GM23338 (cell line): Measurements from ENCODE around the gene ABCG2. TPM values are rescaled to one million over a fixed set of nuclear protein-coding genes. Genes with fewer than 3 reads are reported as not detected.

Experiments
- ATAC-seq: fragments of 200-7000 bp; cut with Tn5 transposase; 3 replicates; pipeline ENCODE4 v1.9.1; 2020
- DNase-seq: peaks from one replicate; pipeline ENCODE4 v3.0.0-alpha.2; 2015; ENCODE audit warnings: low spot score
- H2AFZ ChIP-seq: fragments of 200-600 bp; sonication (generic); 2 replicates; pipeline ENCODE4 v1.8.0; 2016; ENCODE audit warnings: antibody characterized with exemption, mild to moderate bottlenecking, moderate library complexity
- H3F3A ChIP-seq: fragments of 200-600 bp; sonication (generic); replicated peaks from 2 replicates; pipeline ENCODE4 v1.8.0; 2017; ENCODE audit warnings: antibody characterized with exemption, mixed run types, low read depth
- H3K27ac ChIP-seq: fragments of 200-600 bp; sonication (generic); 2 replicates; pipeline ENCODE4 v1.6.1; 2016; ENCODE audit warnings: low read depth
- H3K27me3 ChIP-seq: fragments of 200-600 bp; sonication (generic); 2 replicates; pipeline ENCODE4 v1.8.0; 2016; ENCODE audit warnings: mild to moderate bottlenecking, mixed run types, moderate library complexity; ENCODE audit not compliant: insufficient read depth
- H3K36me3 ChIP-seq: fragments of 200-600 bp; sonication (generic); 2 replicates; pipeline ENCODE4 v1.8.0; 2016; ENCODE audit warnings: mild to moderate bottlenecking; ENCODE audit not compliant: insufficient read depth
- H3K4me1 ChIP-seq: fragments of 200-600 bp; sonication (generic); 2 replicates; pipeline ENCODE4 v1.8.0; 2016; ENCODE audit warnings: mild to moderate bottlenecking, moderate library complexity; ENCODE audit not compliant: insufficient read depth
- H3K4me2 ChIP-seq: fragments of 200-600 bp; sonication (generic); 2 replicates; pipeline ENCODE4 v1.7.1; 2017; ENCODE audit warnings: mixed run types
- H3K4me3 ChIP-seq: fragments of 200-600 bp; sonication (generic); 2 replicates; pipeline ENCODE4 v1.6.1; 2016; ENCODE audit warnings: mixed run types
- H3K79me2 ChIP-seq: fragments of 200-600 bp; sonication (generic); replicated peaks from 2 replicates; pipeline ENCODE4 v1.8.0; 2017; ENCODE audit warnings: mild to moderate bottlenecking; ENCODE audit not compliant: insufficient read depth
- H3K9me2 ChIP-seq: fragments of 200-600 bp; sonication (generic); 2 replicates; pipeline ENCODE4 v1.8.0; 2017; ENCODE audit not compliant: insufficient read depth
- H4K20me1 ChIP-seq: fragments of 200-600 bp; sonication (generic); replicated peaks from 2 replicates; pipeline ENCODE4 v1.8.0; 2017; ENCODE audit warnings: mild to moderate bottlenecking; ENCODE audit not compliant: insufficient read depth
- H3K27ac Mint-ChIP-seq: 2 replicates; pipeline ENCODE4 v1.8.0; 2020; ENCODE audit warnings: inconsistent platforms, mild to moderate bottlenecking, moderate library complexity, mixed read lengths
- H3K27me3 Mint-ChIP-seq: 3 replicates; pipeline ENCODE4 v1.8.0; 2022; ENCODE audit warnings: low read depth, mild to moderate bottlenecking, moderate library complexity, mixed read lengths, inconsistent platforms; ENCODE audit not compliant: insufficient read depth, poor library complexity
- H3K36me3 Mint-ChIP-seq: 3 replicates; pipeline ENCODE4 v1.8.0; 2021; ENCODE audit warnings: low read depth, mild to moderate bottlenecking, inconsistent platforms, moderate library complexity, mixed read lengths
- H3K4me1 Mint-ChIP-seq: 3 replicates; pipeline ENCODE4 v1.8.0; 2020; ENCODE audit warnings: mild to moderate bottlenecking, inconsistent platforms, mixed read lengths
- H3K4me3 Mint-ChIP-seq: 3 replicates; pipeline ENCODE4 v1.8.0; 2021; ENCODE audit warnings: moderate library complexity, mild to moderate bottlenecking, inconsistent platforms, mixed read lengths
- H3K9me3 Mint-ChIP-seq: 3 replicates; pipeline ENCODE4 v1.8.0; 2020; ENCODE audit warnings: moderate library complexity, mild to moderate bottlenecking, inconsistent platforms, mixed read lengths
- CREB1 ChIP-seq: fragments of 250-450 bp; sonication (Bioruptor Pico); IDR thresholded peaks from 2 replicates; pipeline ENCODE4 v1.5.0; 2020; ENCODE audit warnings: low read depth, mild to moderate bottlenecking, moderate library complexity
- EZH2 ChIP-seq: fragments of 200-600 bp; sonication (generic); IDR thresholded peaks from one replicate; pipeline ENCODE4 v1.8.0; 2017; ENCODE audit warnings: antibody characterized with exemption, mild to moderate bottlenecking, low read depth; ENCODE audit not compliant: unreplicated experiment
- EZH2phosphoT487 ChIP-seq: fragments of 200-600 bp; sonication (generic); IDR thresholded peaks from one replicate; pipeline ENCODE4 v1.8.1; 2018; ENCODE audit warnings: antibody characterized with exemption; ENCODE audit not compliant: unreplicated experiment
- JUNB ChIP-seq: IDR thresholded peaks from one replicate; pipeline ENCODE4 v1.6.1; 2016; ENCODE audit warnings: antibody characterized with exemption; ENCODE audit not compliant: unreplicated experiment
- NANOG ChIP-seq: IDR thresholded peaks from 2 replicates; pipeline ENCODE4 v1.6.1; 2016; ENCODE audit warnings: antibody characterized with exemption, borderline replicate concordance
- POLR2AphosphoS5 ChIP-seq: IDR thresholded peaks from 2 replicates; pipeline ENCODE4 v1.6.1; 2016; ENCODE audit warnings: antibody characterized with exemption, low read depth
- STAT1 ChIP-seq: IDR thresholded peaks from one replicate; pipeline ENCODE4 v1.6.1; 2016; ENCODE audit warnings: antibody characterized with exemption; ENCODE audit not compliant: unreplicated experiment
- ZNF114 ChIP-seq: fragments of 250-450 bp; sonication (Bioruptor Pico); IDR thresholded peaks from 2 replicates; pipeline ENCODE4 v1.5.0; 2020; ENCODE audit warnings: mild to moderate bottlenecking, moderate library complexity
- ZNF331 ChIP-seq: fragments of 250-450 bp; sonication (Bioruptor Pico); IDR thresholded peaks from 2 replicates; pipeline ENCODE4 v1.5.0; 2020; ENCODE audit warnings: low read depth, mild to moderate bottlenecking, moderate library complexity
- polyA plus RNA-seq: library from polyadenylated mRNA; unstranded; fragments of >200 nt; fragmentation: Nextera tagmentation; extraction: Ambion mirVana; gene quantifications from 2 replicates; pipeline ENCODE4 v1.2.1, GENCODE V29; 2016
- total RNA-seq: library from RNA; depleted of rRNA; stranded (reverse); fragments of >200 nt; shearing (Covaris generic); gene quantifications from 2 replicates; pipeline ENCODE4 v1.2.3, GENCODE V29; 2014
- TF ChIP-seq, protein P1 (sequence below), 2 experiments: fragments of 200-600 bp in 1 of 2; sonication (generic) in 1 of 2; conservative IDR thresholded peaks; 2 replicates each; pipeline versions ENCODE4 v1.5.1 to v1.6.1; 2016 to 2017; ENCODE audit warnings: antibody characterized with exemption in 2 of 2, low read depth in 2 of 2, mild to moderate bottlenecking in 2 of 2, moderate library complexity in 1 of 2
- TF ChIP-seq, protein P2 (sequence below): IDR thresholded peaks from 2 replicates; pipeline ENCODE4 v1.6.1; 2016; ENCODE audit warnings: antibody characterized with exemption
- TF ChIP-seq, protein P3 (sequence below): fragments of 250-450 bp; sonication (Bioruptor Pico); IDR thresholded peaks from 2 replicates; pipeline ENCODE4 v1.5.0; 2020; ENCODE audit warnings: mild to moderate bottlenecking, moderate library complexity
- TF ChIP-seq, protein P4 (sequence below): IDR thresholded peaks from one replicate; pipeline ENCODE4 v1.6.1; 2018; ENCODE audit warnings: antibody characterized with exemption; ENCODE audit not compliant: unreplicated experiment

ABCG2 gene
- total and polyA plus RNA-seq, 2 experiments from 2014 or later: 1.5 to 10.6 TPM

DNA sequence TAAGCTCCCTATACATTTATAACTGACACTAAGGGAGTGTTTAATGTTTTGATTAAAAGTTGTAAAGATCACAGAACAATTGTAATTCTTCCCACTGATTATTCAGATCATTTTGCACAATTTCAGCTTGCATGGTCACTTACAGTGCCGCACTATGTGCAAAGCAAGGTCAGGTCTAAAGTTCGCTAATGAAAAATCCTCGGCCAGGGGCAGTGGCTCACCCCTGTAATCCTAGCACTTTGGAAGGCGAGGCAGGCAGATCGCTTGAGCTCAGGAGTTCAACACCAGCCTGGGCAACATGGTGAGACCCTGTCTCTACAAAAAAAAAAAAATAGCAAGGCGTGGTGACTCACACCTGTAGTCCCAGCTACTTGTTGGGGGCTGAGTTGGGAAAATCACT lies 94.0 kb downstream of the ABCG2 start:
- Mint-ChIP-seq H3K36me3 (peaks cover 67% of the 10 kb centered on the region), H3K27me3 (peaks cover 6% of the 10 kb centered on the region), H3K9me3 (peaks cover 3% of the 10 kb centered on the region; the same call in 1 of the 3 replicates), H3K4me1 (no peaks in the 10 kb centered on the region), H3K27ac (no peak overlapping the region), H3K4me3 (no peak overlapping the region)
- peaks cover 46% of the 10 kb centered on the region for H3K36me3 ChIP-seq
- no peak for ATAC-seq
- H3K4me3 ChIP-seq: no peak overlapping the region
- no peak overlapping the region; the same call in 1 of the 2 replicates for H3K27ac ChIP-seq
- H4K20me1 ChIP-seq: no peaks in the 10 kb centered on the region
- no peak overlapping the region for H2AFZ ChIP-seq
- no peaks in the 10 kb centered on the region for H3K9me2 ChIP-seq
- no peak for DNase-seq
- H3K4me1 ChIP-seq: no peaks in the 10 kb centered on the region
- H3K27me3 ChIP-seq: no peaks in the 10 kb centered on the region
- TF ChIP-seq, protein P1, sequence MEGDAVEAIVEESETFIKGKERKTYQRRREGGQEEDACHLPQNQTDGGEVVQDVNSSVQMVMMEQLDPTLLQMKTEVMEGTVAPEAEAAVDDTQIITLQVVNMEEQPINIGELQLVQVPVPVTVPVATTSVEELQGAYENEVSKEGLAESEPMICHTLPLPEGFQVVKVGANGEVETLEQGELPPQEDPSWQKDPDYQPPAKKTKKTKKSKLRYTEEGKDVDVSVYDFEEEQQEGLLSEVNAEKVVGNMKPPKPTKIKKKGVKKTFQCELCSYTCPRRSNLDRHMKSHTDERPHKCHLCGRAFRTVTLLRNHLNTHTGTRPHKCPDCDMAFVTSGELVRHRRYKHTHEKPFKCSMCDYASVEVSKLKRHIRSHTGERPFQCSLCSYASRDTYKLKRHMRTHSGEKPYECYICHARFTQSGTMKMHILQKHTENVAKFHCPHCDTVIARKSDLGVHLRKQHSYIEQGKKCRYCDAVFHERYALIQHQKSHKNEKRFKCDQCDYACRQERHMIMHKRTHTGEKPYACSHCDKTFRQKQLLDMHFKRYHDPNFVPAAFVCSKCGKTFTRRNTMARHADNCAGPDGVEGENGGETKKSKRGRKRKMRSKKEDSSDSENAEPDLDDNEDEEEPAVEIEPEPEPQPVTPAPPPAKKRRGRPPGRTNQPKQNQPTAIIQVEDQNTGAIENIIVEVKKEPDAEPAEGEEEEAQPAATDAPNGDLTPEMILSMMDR (conservative IDR thresholded peaks at IDR 0.05; ENCODE audit: low read depth in 2 of 2): no peak
- TF ChIP-seq, protein P2, sequence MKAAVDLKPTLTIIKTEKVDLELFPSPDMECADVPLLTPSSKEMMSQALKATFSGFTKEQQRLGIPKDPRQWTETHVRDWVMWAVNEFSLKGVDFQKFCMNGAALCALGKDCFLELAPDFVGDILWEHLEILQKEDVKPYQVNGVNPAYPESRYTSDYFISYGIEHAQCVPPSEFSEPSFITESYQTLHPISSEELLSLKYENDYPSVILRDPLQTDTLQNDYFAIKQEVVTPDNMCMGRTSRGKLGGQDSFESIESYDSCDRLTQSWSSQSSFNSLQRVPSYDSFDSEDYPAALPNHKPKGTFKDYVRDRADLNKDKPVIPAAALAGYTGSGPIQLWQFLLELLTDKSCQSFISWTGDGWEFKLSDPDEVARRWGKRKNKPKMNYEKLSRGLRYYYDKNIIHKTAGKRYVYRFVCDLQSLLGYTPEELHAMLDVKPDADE: no peak
- TF ChIP-seq ZNF331 (CRISPR knock-in tag) (no peak), EZH2 (no peak), EZH2phosphoT487 (no peak), ZNF114 (CRISPR knock-in tag) (no peak), CREB1 (no peak), JUNB (no peak), NANOG (no peak), STAT1 (no peak), POLR2AphosphoS5 (no peak)
- TF ChIP-seq, protein P3, sequence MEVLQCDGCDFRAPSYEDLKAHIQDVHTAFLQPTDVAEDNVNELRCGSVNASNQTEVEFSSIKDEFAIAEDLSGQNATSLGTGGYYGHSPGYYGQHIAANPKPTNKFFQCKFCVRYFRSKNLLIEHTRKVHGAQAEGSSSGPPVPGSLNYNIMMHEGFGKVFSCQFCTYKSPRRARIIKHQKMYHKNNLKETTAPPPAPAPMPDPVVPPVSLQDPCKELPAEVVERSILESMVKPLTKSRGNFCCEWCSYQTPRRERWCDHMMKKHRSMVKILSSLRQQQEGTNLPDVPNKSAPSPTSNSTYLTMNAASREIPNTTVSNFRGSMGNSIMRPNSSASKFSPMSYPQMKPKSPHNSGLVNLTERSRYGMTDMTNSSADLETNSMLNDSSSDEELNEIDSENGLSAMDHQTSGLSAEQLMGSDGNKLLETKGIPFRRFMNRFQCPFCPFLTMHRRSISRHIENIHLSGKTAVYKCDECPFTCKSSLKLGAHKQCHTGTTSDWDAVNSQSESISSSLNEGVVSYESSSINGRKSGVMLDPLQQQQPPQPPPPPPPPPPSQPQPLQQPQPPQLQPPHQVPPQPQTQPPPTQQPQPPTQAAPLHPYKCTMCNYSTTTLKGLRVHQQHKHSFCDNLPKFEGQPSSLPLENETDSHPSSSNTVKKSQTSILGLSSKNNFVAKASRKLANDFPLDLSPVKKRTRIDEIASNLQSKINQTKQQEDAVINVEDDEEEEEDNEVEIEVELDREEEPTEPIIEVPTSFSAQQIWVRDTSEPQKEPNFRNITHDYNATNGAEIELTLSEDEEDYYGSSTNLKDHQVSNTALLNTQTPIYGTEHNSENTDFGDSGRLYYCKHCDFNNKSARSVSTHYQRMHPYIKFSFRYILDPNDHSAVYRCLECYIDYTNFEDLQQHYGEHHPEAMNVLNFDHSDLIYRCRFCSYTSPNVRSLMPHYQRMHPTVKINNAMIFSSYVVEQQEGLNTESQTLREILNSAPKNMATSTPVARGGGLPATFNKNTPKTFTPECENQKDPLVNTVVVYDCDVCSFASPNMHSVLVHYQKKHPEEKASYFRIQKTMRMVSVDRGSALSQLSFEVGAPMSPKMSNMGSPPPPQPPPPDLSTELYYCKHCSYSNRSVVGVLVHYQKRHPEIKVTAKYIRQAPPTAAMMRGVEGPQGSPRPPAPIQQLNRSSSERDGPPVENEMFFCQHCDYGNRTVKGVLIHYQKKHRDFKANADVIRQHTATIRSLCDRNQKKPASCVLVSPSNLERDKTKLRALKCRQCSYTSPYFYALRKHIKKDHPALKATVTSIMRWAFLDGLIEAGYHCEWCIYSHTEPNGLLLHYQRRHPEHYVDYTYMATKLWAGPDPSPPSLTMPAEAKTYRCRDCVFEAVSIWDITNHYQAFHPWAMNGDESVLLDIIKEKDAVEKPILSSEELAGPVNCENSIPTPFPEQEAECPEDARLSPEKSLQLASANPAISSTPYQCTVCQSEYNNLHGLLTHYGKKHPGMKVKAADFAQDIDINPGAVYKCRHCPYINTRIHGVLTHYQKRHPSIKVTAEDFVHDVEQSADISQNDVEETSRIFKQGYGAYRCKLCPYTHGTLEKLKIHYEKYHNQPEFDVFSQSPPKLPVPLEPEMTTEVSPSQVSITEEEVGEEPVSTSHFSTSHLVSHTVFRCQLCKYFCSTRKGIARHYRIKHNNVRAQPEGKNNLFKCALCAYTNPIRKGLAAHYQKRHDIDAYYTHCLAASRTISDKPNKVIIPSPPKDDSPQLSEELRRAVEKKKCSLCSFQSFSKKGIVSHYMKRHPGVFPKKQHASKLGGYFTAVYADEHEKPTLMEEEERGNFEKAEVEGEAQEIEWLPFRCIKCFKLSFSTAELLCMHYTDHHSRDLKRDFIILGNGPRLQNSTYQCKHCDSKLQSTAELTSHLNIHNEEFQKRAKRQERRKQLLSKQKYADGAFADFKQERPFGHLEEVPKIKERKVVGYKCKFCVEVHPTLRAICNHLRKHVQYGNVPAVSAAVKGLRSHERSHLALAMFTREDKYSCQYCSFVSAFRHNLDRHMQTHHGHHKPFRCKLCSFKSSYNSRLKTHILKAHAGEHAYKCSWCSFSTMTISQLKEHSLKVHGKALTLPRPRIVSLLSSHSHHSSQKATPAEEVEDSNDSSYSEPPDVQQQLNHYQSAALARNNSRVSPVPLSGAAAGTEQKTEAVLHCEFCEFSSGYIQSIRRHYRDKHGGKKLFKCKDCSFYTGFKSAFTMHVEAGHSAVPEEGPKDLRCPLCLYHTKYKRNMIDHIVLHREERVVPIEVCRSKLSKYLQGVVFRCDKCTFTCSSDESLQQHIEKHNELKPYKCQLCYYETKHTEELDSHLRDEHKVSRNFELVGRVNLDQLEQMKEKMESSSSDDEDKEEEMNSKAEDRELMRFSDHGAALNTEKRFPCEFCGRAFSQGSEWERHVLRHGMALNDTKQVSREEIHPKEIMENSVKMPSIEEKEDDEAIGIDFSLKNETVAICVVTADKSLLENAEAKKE (CRISPR knock-in tag): no peak
- TF ChIP-seq, protein P4, sequence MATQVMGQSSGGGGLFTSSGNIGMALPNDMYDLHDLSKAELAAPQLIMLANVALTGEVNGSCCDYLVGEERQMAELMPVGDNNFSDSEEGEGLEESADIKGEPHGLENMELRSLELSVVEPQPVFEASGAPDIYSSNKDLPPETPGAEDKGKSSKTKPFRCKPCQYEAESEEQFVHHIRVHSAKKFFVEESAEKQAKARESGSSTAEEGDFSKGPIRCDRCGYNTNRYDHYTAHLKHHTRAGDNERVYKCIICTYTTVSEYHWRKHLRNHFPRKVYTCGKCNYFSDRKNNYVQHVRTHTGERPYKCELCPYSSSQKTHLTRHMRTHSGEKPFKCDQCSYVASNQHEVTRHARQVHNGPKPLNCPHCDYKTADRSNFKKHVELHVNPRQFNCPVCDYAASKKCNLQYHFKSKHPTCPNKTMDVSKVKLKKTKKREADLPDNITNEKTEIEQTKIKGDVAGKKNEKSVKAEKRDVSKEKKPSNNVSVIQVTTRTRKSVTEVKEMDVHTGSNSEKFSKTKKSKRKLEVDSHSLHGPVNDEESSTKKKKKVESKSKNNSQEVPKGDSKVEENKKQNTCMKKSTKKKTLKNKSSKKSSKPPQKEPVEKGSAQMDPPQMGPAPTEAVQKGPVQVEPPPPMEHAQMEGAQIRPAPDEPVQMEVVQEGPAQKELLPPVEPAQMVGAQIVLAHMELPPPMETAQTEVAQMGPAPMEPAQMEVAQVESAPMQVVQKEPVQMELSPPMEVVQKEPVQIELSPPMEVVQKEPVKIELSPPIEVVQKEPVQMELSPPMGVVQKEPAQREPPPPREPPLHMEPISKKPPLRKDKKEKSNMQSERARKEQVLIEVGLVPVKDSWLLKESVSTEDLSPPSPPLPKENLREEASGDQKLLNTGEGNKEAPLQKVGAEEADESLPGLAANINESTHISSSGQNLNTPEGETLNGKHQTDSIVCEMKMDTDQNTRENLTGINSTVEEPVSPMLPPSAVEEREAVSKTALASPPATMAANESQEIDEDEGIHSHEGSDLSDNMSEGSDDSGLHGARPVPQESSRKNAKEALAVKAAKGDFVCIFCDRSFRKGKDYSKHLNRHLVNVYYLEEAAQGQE: no peak
- no peaks in the 10 kb centered on the region for H3F3A ChIP-seq
- no peaks in the 10 kb centered on the region for H3K79me2 ChIP-seq
- no peak overlapping the region for H3K4me2 ChIP-seq
